Smooth muscle cell (in vitro differentiated cells): ENCODE results near the gene ACTBL2. TPM values are rescaled to one million over a fixed set of nuclear protein-coding genes. Genes with fewer than 3 reads are reported as not detected.

Experiments used
- DNase-seq: peaks from one replicate; lab custom pipeline; 2025; ENCODE audit not compliant: unreplicated experiment; lab: John Stamatoyannopoulos, UW
- H2AFZ ChIP-seq: fragments of 200-600 bp; sonication (generic); 2 replicates; pipeline ENCODE4 v1.6.0; 2016; ENCODE audit warnings: antibody characterized with exemption, low read depth, mild to moderate bottlenecking
- H3F3A ChIP-seq: fragments of 200-600 bp; sonication (generic); 2 replicates; pipeline ENCODE4 v1.6.0; 2017; ENCODE audit warnings: antibody characterized with exemption, low read depth
- H3K27ac ChIP-seq: fragments of 200-600 bp; sonication (generic); 2 replicates; pipeline ENCODE4 v1.5.1; 2016; ENCODE audit warnings: low read depth, mild to moderate bottlenecking
- H3K27me3 ChIP-seq: fragments of 200-600 bp; sonication (generic); 2 replicates; pipeline ENCODE4 v1.6.1; 2016; ENCODE audit warnings: low read depth, mild to moderate bottlenecking
- H3K36me3 ChIP-seq: fragments of 200-600 bp; sonication (generic); 2 replicates; pipeline ENCODE4 v1.5.1; 2016; ENCODE audit warnings: low read depth
- H3K4me1 ChIP-seq: fragments of 200-600 bp; sonication (generic); 2 replicates; pipeline ENCODE4 v1.5.1; 2016; ENCODE audit warnings: low read depth
- H3K4me2 ChIP-seq: fragments of 200-600 bp; sonication (generic); 2 replicates; pipeline ENCODE4 v1.6.0; 2016; ENCODE audit warnings: mild to moderate bottlenecking
- H3K4me3 ChIP-seq: fragments of 200-600 bp; sonication (generic); 2 replicates; pipeline ENCODE4 v1.5.1; 2016; ENCODE audit warnings: mild to moderate bottlenecking
- H3K79me2 ChIP-seq: fragments of 200-600 bp; sonication (generic); 2 replicates; pipeline ENCODE4 v1.6.0; 2016; ENCODE audit warnings: low read depth, mild to moderate bottlenecking
- H3K9ac ChIP-seq: fragments of 200-600 bp; sonication (generic); 2 replicates; pipeline ENCODE4 v1.6.0; 2016; ENCODE audit warnings: low read depth
- H3K9me3 ChIP-seq: fragments of 200-600 bp; sonication (generic); replicated peaks from 2 replicates; pipeline ENCODE4 v1.5.1; 2016; ENCODE audit warnings: low read depth
- H4K20me1 ChIP-seq: fragments of 200-600 bp; sonication (generic); 2 replicates; pipeline ENCODE4 v1.6.0; 2016; ENCODE audit warnings: low read depth
- WGBS: methylation state at CpG from one replicate; pipeline ENCODE4 v1.1.7; 2016; ENCODE audit warnings: low lambda C conversion rate; 5-methylcytosine and 5-hydroxymethylcytosine counted together
- polyA plus RNA-seq: library from polyadenylated mRNA; unstranded; fragments of >200 nt; fragmentation: Nextera tagmentation; extraction: Ambion mirVana; gene quantifications from 2 replicates; pipeline ENCODE4 v1.2.1, GENCODE V29; 2016
- total RNA-seq: library from RNA; depleted of rRNA; stranded (reverse); fragments of >200 nt; gene quantifications from 2 replicates; pipeline ENCODE4 v1.2.3, GENCODE V29; 2014
- TF ChIP-seq, protein P1 (sequence below): fragments of 200-600 bp; sonication (generic); IDR thresholded peaks from 2 replicates; pipeline ENCODE4 v1.5.1; 2017; ENCODE audit warnings: borderline replicate concordance, mild to moderate bottlenecking, antibody characterized with exemption; ENCODE audit not compliant: insufficient read depth, poor library complexity, severe bottlenecking

ACTBL2 gene
- total and polyA plus RNA-seq, 2 experiments from 2014 or later = 1.3 to 3.6 TPM

GRCh38 chr5:57445006-57445704 lies 37.5 kb downstream of the ACTBL2 start:
- Histone ChIP-seq H3K4me2 (no peak overlapping the region), H3K4me1 (peaks cover 16% of the 10 kb centered on the region), H3K9me3 (no peaks in the 10 kb centered on the region), H3K4me3 (no peak overlapping the region), H3K79me2 (no peaks in the 10 kb centered on the region), H4K20me1 (no peaks in the 10 kb centered on the region), H3K27ac (peak overlapping the region; percentile 44), H3F3A (peaks cover 25% of the 10 kb centered on the region), H3K9ac (no peak overlapping the region), H2AFZ (peak overlapping the region; percentile 80), H3K27me3 (no peaks in the 10 kb centered on the region), H3K36me3 (no peaks in the 10 kb centered on the region)
- TF ChIP-seq, protein P1, sequence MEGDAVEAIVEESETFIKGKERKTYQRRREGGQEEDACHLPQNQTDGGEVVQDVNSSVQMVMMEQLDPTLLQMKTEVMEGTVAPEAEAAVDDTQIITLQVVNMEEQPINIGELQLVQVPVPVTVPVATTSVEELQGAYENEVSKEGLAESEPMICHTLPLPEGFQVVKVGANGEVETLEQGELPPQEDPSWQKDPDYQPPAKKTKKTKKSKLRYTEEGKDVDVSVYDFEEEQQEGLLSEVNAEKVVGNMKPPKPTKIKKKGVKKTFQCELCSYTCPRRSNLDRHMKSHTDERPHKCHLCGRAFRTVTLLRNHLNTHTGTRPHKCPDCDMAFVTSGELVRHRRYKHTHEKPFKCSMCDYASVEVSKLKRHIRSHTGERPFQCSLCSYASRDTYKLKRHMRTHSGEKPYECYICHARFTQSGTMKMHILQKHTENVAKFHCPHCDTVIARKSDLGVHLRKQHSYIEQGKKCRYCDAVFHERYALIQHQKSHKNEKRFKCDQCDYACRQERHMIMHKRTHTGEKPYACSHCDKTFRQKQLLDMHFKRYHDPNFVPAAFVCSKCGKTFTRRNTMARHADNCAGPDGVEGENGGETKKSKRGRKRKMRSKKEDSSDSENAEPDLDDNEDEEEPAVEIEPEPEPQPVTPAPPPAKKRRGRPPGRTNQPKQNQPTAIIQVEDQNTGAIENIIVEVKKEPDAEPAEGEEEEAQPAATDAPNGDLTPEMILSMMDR = no peak
- WGBS = 11% methylated on average over 5 of the region's 5 CpGs
- no peak for DNase-seq

DNA sequence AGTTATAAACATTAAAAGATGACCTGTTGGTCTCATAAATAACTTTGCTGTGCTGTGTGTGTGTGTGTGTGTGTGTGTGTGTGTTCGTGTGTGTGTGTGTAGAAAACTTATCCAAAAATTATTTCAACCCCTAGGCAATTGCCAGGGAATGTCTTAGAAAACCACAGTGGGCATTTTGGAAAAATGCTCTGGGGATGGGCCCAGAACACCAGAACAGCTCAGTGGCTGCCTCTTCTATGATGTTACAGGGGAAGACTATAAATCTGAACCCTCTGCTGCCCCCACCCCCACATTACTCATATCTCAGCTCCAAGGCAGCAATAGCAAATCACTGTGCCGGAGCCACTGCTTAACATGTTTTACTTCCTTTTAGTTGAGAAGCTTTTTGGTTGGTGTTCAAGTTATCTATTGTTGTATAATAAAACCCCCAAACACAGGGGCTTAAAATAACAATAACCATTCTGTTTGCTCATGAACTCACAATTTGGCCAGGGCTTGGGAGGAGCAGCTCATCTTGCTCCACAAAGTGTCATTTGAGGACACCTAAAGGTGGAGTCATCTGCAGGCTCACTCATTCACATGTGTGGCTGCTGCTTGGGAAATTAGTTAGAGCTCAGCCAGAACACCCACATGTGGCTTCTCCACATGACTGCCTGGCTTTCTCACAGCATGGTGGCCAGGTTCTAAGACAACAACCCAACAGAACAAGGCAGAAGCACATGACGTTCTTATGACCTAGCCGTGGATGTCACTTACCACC lies 40.4 kb downstream of the ACTBL2 start:
- Histone ChIP-seq H3K9ac (peak overlapping the region; percentile 25), H3F3A (peaks cover 32% of the 10 kb centered on the region), H3K9me3 (no peaks in the 10 kb centered on the region), H3K79me2 (no peaks in the 10 kb centered on the region), H2AFZ (no peak overlapping the region), H3K4me3 (no peak overlapping the region), H4K20me1 (no peaks in the 10 kb centered on the region), H3K36me3 (no peaks in the 10 kb centered on the region), H3K4me1 (peaks cover 10% of the 10 kb centered on the region), H3K4me2 (peak overlapping the region; percentile 13), H3K27ac (peak overlapping the region; percentile 87), H3K27me3 (no peaks in the 10 kb centered on the region)
- no peak for DNase-seq
- TF ChIP-seq, protein P1 = no peak
- WGBS = 43% methylated on average over 4 of the region's 4 CpGs

DNA sequence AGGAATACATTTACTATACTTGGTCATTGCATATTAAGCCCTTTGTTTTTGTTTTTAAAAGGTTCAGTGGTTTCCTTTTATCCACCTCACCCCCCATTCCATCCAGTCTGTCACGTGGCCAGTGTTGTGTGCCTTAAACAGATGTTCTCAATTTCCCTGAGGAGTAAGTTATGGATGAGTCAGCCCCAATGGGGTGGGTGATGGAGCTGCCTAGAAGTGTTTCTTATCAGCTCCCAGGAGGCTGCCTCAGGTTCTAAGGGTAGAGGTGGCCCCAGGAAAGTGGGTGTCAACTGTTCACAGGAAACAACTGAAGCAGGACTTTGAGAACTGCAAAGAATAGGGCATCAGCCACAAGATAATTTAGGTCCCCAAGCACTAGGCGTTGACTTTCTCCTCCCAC lies 41.1 kb downstream of the ACTBL2 start:
- H3K36me3 ChIP-seq = no peaks in the 10 kb centered on the region
- peak overlapping the region; percentile 33 for H3K4me2 ChIP-seq
- H4K20me1 ChIP-seq = no peaks in the 10 kb centered on the region
- peak overlapping the region; percentile 25 for H3K9ac ChIP-seq
- peaks cover 27% of the 10 kb centered on the region for H3F3A ChIP-seq
- no peaks in the 10 kb centered on the region for H3K79me2 ChIP-seq
- DNase-seq = no peak
- 28% methylated on average over 2 of the region's 2 CpGs for WGBS
- no peaks in the 10 kb centered on the region for H3K9me3 ChIP-seq
- no peak overlapping the region for H3K4me3 ChIP-seq
- TF ChIP-seq, protein P1 = no peak
- no peak overlapping the region for H2AFZ ChIP-seq
- H3K4me1 ChIP-seq = peaks cover 10% of the 10 kb centered on the region
- H3K27me3 ChIP-seq = no peaks in the 10 kb centered on the region
- H3K27ac ChIP-seq = peak overlapping the region; percentile 87
